Aorta (tissue), 5 donors: ENCODE data around the gene ATP6V1A. TPM values are rescaled to one million over a fixed set of nuclear protein-coding genes. Genes with fewer than 3 reads are reported as not detected.

Experiments
- ATAC-seq: fragments of 200-7000 bp; cut with Tn5 transposase; one replicate; pipeline ENCODE4 v1.9.1; 2022; ENCODE audit warnings: moderate library complexity; ENCODE audit not compliant: low FRiP score
- DNase-seq, 2 donors: peaks; one replicate each; pipeline ENCODE4 v3.0.0-alpha.2; 2020
- H3K27ac ChIP-seq, 2 donors: one replicate each; pipeline ENCODE4 v1.5.1; 2013; ENCODE audit warnings: low read length in 2 of 2, mild to moderate bottlenecking in 2 of 2, moderate library complexity in 2 of 2, control low read depth in 1 of 2, inconsistent platforms in 1 of 2, low read depth in 1 of 2
- H3K27me3 ChIP-seq, 2 donors: one replicate each; pipeline ENCODE4 v1.6.1; 2013; ENCODE audit warnings: control low read depth in 1 of 2, low read length in 1 of 2, mild to moderate bottlenecking in 1 of 2, moderate library complexity in 1 of 2; ENCODE audit not compliant: insufficient read depth in 2 of 2, control insufficient read depth in 1 of 2
- H3K36me3 ChIP-seq, 2 donors: one replicate each; pipeline ENCODE4 v1.6.1; 2013; ENCODE audit warnings: control low read depth in 1 of 2, low read length in 1 of 2, mild to moderate bottlenecking in 1 of 2; ENCODE audit not compliant: insufficient read depth in 2 of 2, control insufficient read depth in 1 of 2
- H3K4me1 ChIP-seq, 2 donors: one replicate each; pipeline ENCODE4 v1.6.1; 2013; ENCODE audit warnings: low read length in 2 of 2, control low read depth in 1 of 2, mild to moderate bottlenecking in 1 of 2, moderate library complexity in 1 of 2; ENCODE audit not compliant: insufficient read depth in 2 of 2, control insufficient read depth in 1 of 2
- H3K4me3 ChIP-seq, 2 donors: one replicate each; pipeline ENCODE4 v1.5.1; 2013; ENCODE audit warnings: low read length in 2 of 2, control low read depth in 1 of 2, mild to moderate bottlenecking in 1 of 2
- H3K9me3 ChIP-seq: one replicate; pipeline ENCODE4 v1.6.1; 2013; ENCODE audit warnings: mild to moderate bottlenecking, low read length; ENCODE audit not compliant: control insufficient read depth
- WGBS, 2 donors: extraction: QIAGEN DNeasy Blood & Tissue Kit; methylation state at CpG; one replicate each; pipeline ENCODE4 v1.1.7; 2013; 5-methylcytosine and 5-hydroxymethylcytosine counted together
- intact Hi-C, 2 donors: fragments of 100-400 bp; cut with DNase I; formaldehyde crosslinking; loops; one replicate each; pipeline versions ENCODE4 v1.14.2 to v1.15.0; 2022
- polyA plus RNA-seq, 2 donors: library from polyadenylated mRNA; stranded (reverse); fragments of 200-250 nt; gene quantifications; one replicate each; pipeline ENCODE4 v1.2.3, GENCODE V29; 2013
- total RNA-seq, 2 donors: library from RNA; stranded (reverse); fragmentation: NEBNext Ultra II Directional; extraction: Animal tissue kit (Norgen Biotek cat#: 25700); gene quantifications; one replicate each; pipeline ENCODE4 v1.2.1, GENCODE V29; 2021
- donor health status: healthy with polysubstance abuse.
- donor health status: Bipolar disorder and iron deficiency.
- donor health status: DM: no; HTN: no; CAD: no.
- donor health status: DM: no; HTN: no; CAD: no.
- donor health status: DM: yes; HTN: yes; CAD: no.

Gene ATP6V1A
- total and polyA plus RNA-seq, 4 donors, result 8.5 to 42.7 (median 25.2) TPM

DNA sequence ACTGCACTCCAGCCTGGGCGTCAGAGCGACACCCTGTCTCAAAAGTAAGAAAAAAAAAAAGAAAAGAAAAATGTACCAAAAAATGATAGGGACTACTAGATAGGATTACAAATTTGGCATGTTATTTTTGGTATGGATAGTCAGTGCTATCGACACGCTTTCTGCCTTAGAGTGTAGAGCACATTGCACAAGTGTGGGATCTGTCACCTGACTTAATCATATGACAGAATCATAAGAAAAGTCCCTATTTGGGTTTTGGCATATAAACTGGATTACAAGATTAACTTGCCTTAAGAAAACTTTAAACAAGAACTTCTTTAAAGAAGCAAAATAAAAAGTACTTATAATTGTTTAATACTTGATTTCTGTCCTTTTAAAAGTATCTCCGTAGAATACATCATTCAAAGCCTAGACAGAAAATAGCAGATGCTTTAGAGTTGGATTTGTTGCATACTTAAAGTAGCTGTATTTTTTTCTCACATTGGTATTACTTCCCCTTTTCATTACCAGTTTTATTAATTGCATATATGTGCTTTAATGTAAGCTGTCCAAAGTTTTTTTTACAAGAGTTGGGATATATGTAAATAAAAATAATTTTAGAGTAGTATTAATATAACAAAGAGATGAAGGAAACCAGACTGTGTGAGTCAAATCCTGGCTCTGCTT is 7.8 kb downstream of the ATP6V1A start:
- Histone ChIP-seq H3K27me3 (no peaks in the 10 kb centered on the region), H3K36me3 (no peaks in the 10 kb centered on the region), H3K4me3 (no peak overlapping the region), H3K9me3 (no peaks in the 10 kb centered on the region), H3K4me1 (no peaks in the 10 kb centered on the region), H3K27ac (no peak overlapping the region)
- 83% methylated on average over 5 of the region's 5 CpGs for WGBS, 2 donors
- no peak for DNase-seq
- intact Hi-C loops, result no loop called here
- no peak for ATAC-seq

DNA sequence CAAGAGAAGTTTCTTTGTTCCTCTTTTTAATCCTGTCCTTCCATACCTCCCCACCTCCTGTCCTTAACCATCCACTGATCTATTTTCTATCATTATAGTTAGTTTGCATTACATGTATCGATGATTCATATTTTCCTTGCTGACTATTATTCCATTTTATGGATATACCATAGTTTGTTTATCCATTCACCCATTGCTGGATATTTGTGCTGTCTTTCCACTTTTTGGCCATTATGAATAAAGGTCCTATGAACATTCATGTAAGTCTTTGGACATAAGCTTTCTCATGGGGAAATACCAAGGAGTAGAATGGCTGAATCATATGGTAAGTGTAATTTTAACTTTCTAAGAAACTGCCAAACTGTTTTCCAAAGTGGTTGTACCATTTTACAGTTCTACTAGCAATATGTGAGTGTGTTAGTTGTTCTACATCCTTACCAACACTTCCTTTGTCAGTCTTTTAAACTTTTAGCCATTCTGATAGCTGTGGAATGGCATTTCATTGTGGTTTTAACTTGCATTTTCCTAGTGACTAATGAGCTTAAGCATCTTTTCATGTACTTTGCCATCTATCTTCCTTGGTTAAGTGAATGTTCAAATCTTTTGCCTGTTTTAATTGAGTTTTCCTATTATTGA is 11.7 kb downstream of the ATP6V1A start:
- WGBS, 2 donors, result 99 to 100% methylated on average over 1 of the region's 1 CpG
- intact Hi-C loops, result no loop called here
- Histone ChIP-seq H3K27me3 (no peaks in the 10 kb centered on the region), H3K27ac (no peak overlapping the region), H3K4me1 (no peaks in the 10 kb centered on the region), H3K9me3 (no peaks in the 10 kb centered on the region), H3K36me3 (no peaks in the 10 kb centered on the region), H3K4me3 (no peak overlapping the region)
- ATAC-seq (no peak), DNase-seq (no peak)

DNA sequence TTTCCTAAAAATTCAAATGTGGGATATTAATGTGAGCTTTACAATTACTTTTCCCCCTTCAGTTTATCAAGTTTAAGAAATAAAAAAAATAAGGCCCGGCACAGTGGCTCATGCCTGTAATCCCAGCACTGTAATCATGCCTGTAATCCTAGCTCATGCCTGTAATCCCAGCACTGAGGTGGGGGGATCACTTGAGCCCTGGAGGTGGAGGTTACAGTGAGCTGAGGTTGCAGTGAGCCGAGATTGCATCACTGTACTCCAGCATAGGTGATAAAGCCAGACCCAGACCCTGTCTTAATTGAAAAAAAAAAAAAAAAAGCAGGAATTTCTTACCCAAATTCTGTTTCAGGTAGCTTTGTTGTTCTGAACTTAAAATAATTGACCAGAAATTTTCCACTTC is 17.9 kb downstream of the ATP6V1A start:
- DNase-seq (no peak), ATAC-seq (no peak)
- H3K4me3 ChIP-seq, result no peak overlapping the region
- intact Hi-C loops, result no loop called here
- H3K27ac ChIP-seq, result no peak overlapping the region
- no peaks in the 10 kb centered on the region for H3K9me3 ChIP-seq
- WGBS, 2 donors, result 90 to 92% methylated on average over 2 of the region's 2 CpGs
- no peaks in the 10 kb centered on the region for H3K36me3 ChIP-seq
- H3K27me3 ChIP-seq, result no peaks in the 10 kb centered on the region
- H3K4me1 ChIP-seq, result no peaks in the 10 kb centered on the region

DNA sequence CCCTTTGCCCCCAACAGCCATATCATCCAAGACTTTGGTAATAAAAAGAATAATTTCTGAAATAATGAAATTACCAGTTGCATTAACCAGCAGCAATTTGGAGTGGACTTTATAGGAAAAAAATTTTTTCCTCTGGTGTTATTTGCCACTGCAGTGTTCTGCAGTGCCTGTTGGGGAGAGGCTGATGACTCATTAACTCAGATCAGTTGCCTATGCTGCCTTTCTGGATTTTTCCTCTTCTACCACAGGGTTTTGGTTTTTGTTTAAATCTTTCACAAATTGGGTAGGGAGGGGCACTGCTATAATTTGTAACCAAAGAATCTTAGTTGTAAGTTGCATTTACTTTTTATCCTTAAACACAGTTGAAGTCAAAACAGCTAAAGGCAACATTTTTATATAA is 22.7 kb downstream of the ATP6V1A start:
- Histone ChIP-seq H3K9me3 (no peaks in the 10 kb centered on the region), H3K27me3 (no peaks in the 10 kb centered on the region), H3K4me1 (peaks cover 0 to 3% of the 10 kb centered on the region in 2 donors), H3K4me3 (no peak overlapping the region), H3K36me3 (no peaks in the 10 kb centered on the region), H3K27ac (no peak overlapping the region)
- DNase-seq, result no peak
- ATAC-seq, result no peak
- intact Hi-C loops, result no loop called here

DNA sequence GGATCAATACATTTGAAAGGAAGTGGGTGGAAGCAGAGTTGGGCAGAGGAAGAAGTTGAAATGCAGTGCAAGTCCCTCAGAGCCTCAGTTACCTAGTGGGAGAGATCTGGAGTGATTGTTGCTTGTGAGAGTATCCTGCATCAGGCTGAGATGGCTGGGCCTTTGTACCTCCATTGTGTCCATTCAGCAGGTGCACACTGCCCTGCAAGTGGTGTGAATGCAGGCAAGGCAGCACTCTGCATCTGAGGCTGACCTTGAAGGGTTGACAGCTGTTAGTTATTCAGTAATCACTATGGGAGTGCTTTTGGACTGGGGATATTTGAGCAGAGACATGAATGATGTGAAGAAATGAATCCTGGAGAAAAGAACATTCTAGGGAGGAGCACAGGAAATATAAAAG is 25.2 kb downstream of the ATP6V1A start:
- DNase-seq, result no peak
- no peak for ATAC-seq
- H3K36me3 ChIP-seq, result no peaks in the 10 kb centered on the region
- H3K27ac ChIP-seq, result no peak overlapping the region
- no peaks in the 10 kb centered on the region for H3K9me3 ChIP-seq
- H3K27me3 ChIP-seq, result no peaks in the 10 kb centered on the region
- intact Hi-C loops, result no loop called here
- H3K4me1 ChIP-seq, result peaks cover 0 to 3% of the 10 kb centered on the region in 2 donors
- no peak overlapping the region for H3K4me3 ChIP-seq

DNA sequence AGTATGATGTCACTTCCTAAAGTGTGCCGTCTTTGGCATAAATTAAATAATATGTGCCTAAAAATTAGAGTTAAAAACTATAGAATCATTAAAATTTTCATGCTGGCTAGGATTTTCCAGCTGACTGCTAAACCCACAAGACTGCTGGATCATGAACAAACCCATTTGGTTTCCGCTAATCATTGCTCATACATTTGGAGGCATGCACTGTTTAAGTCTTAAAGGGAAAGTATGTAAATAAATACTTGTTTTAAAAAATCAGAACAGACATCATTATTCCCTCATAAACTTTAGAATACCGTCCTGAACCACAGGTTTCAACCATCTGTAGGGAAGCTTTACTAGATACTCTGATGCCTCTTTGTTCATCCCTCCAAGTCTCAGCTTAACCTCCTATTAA is 26.5 kb downstream of the ATP6V1A start:
- WGBS, 2 donors, result 81 to 85% methylated on average over 3 of the region's 3 CpGs
- intact Hi-C loops, result no loop called here
- Histone ChIP-seq H3K9me3 (no peaks in the 10 kb centered on the region), H3K36me3 (no peaks in the 10 kb centered on the region), H3K4me3 (no peak overlapping the region), H3K27me3 (no peaks in the 10 kb centered on the region), H3K27ac (no peak overlapping the region), H3K4me1 (peaks cover 0 to 3% of the 10 kb centered on the region in 2 donors)
- DNase-seq, result no peak
- ATAC-seq, result no peak

DNA sequence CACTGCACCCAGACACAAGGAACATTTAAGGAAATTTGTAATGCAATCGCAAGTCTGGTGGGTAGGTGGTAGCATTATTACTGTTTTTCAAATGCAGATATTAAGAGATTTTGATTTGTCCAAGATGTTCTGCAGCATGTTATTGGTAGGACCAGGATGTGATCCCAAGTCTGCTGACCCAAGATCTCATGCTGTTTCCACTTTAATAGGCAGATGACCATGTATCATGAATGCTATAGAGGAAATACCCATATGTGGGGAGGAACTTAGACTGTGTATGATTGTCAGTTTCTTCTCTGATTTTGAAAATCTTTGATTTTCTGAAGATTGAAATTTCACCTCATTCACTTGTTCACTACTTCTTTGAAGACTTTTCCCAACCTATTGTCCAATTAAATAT is 28.7 kb downstream of the ATP6V1A start:
- intact Hi-C loops, result no loop called here
- Histone ChIP-seq H3K9me3 (no peaks in the 10 kb centered on the region), H3K27me3 (no peaks in the 10 kb centered on the region), H3K36me3 (no peaks in the 10 kb centered on the region), H3K4me1 (peaks cover 0 to 3% of the 10 kb centered on the region in 2 donors), H3K27ac (no peak overlapping the region), H3K4me3 (no peak overlapping the region)
- 95 to 100% methylated on average over 1 of the region's 1 CpG for WGBS, 2 donors
- DNase-seq (no peak), ATAC-seq (no peak)

DNA sequence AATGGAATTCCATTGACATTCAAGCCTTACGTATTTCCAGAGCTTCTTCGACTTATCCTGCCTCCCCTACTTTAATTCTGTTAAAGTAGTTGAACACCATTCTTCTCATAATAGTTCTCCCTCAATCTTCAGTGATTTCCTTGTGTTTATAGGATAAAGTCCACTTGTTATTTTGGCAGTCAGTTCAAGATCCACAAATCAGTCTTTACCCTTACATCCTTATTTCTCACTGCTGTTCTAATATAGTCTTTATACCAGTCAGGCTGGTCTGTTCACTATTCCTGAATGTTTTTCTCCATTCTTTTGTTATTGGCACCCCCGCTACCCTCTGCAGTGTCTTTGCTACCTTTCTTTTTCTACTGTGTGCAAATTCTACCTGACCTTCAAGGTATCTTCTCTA is 29.7 kb downstream of the ATP6V1A start:
- no peak for DNase-seq
- Histone ChIP-seq H3K36me3 (no peaks in the 10 kb centered on the region), H3K27me3 (no peaks in the 10 kb centered on the region), H3K4me1 (peaks cover 0 to 3% of the 10 kb centered on the region in 2 donors), H3K27ac (no peak overlapping the region), H3K9me3 (no peaks in the 10 kb centered on the region), H3K4me3 (no peak overlapping the region)
- ATAC-seq, result no peak
- WGBS, 2 donors, result 83 to 89% methylated on average over 3 of the region's 3 CpGs
- intact Hi-C loops, result no loop called here

DNA sequence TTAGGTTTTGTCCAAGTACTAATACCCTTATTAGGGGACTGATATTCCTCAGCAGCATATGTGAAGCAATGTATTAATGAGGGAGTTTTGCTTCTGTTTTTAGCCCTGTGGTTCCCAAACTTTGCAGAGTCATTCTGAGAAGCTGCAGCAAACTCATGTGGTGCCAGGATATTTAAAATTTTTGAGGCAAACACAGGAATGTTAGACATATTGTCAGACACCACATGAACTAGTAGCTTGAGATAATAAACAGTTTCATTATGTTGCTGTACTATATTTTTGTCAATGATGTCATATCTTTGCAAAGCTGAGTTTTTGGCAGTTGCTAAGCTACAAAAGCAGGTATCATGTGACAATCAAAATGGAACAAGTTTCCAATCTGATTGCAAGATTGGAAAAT is 36.6 kb downstream of the ATP6V1A start:
- Histone ChIP-seq H3K4me3 (no peak overlapping the region), H3K4me1 (no peaks in the 10 kb centered on the region), H3K36me3 (no peaks in the 10 kb centered on the region), H3K27me3 (no peaks in the 10 kb centered on the region), H3K9me3 (no peaks in the 10 kb centered on the region), H3K27ac (no peak overlapping the region)
- no peak for DNase-seq
- no peak for ATAC-seq
- intact Hi-C loops, result loop anchor here in 1 of 2 donors (5.0 kb wide), 1 partner anchor 36 kb away; the partner anchor contains the start of genes ATP6V1A and NAA50
